SK-N-SH treated with all-trans-retinoic acid at 6 μM for 48 hours (cell line): ENCODE measurements around the gene KCNH2.
A peak's percentile ranks its signal among the peaks of the same experiment; 100 is the strongest.

Experiments used
- ATAC-seq: fragments of 200-7000 bp; cut with Tn5 transposase; 3 replicates; pipeline ENCODE4 v1.9.1; 2020; ENCODE audit warnings: mild to moderate bottlenecking, moderate library complexity
- ARNTL ChIP-seq: fragments of 450-650 bp; formaldehyde crosslinking; IDR thresholded peaks from 2 replicates; pipeline ENCODE4 v1.5.0; 2020; ENCODE audit warnings: low read depth, mild to moderate bottlenecking, moderate library complexity, borderline replicate concordance
- BACH2 ChIP-seq: fragments of 250-450 bp; sonication (Bioruptor Pico); IDR thresholded peaks from 2 replicates; pipeline ENCODE4 v1.9.0; 2021; ENCODE audit warnings: mild to moderate bottlenecking, borderline replicate concordance
- CREB5 ChIP-seq: fragments of 250-450 bp; sonication (Bioruptor Pico); IDR thresholded peaks from 2 replicates; pipeline ENCODE4 v1.5.1; 2020; ENCODE audit warnings: low read depth, mild to moderate bottlenecking, moderate library complexity
- CSRNP3 ChIP-seq: fragments of 250-450 bp; sonication (Bioruptor Pico); IDR thresholded peaks from 2 replicates; pipeline ENCODE4 v1.5.1; 2021; ENCODE audit warnings: mild to moderate bottlenecking, moderate library complexity
- PATZ1 ChIP-seq: fragments of 250-450 bp; sonication (Bioruptor Pico); IDR thresholded peaks from 2 replicates; pipeline ENCODE4 v1.8.0; 2020; ENCODE audit warnings: mild to moderate bottlenecking, moderate library complexity, borderline replicate concordance
- POU6F1 ChIP-seq: fragments of 250-450 bp; sonication (Bioruptor Pico); IDR thresholded peaks from 2 replicates; pipeline ENCODE4 v1.8.0; 2021; ENCODE audit warnings: low read depth, mild to moderate bottlenecking, moderate library complexity, borderline replicate concordance
- SNAI2 ChIP-seq: fragments of 250-450 bp; sonication (Bioruptor Pico); IDR thresholded peaks from 2 replicates; pipeline ENCODE4 v1.5.0; 2020; ENCODE audit warnings: mild to moderate bottlenecking, moderate library complexity
- TCF4 ChIP-seq: fragments of 250-450 bp; sonication (Bioruptor Pico); IDR thresholded peaks from 2 replicates; pipeline ENCODE4 v1.8.0; 2021; ENCODE audit warnings: mild to moderate bottlenecking, moderate library complexity, borderline replicate concordance
- TOX ChIP-seq: fragments of 250-450 bp; sonication (Bioruptor Pico); IDR thresholded peaks from 2 replicates; pipeline ENCODE4 v1.8.0; 2021; ENCODE audit warnings: mild to moderate bottlenecking, moderate library complexity, borderline replicate concordance
- TSHZ2 ChIP-seq: fragments of 250-450 bp; sonication (Bioruptor Pico); IDR thresholded peaks from 2 replicates; pipeline ENCODE4 v1.5.0; 2020; ENCODE audit warnings: mild to moderate bottlenecking, moderate library complexity
- ZC3H10 ChIP-seq: fragments of 250-450 bp; sonication (Bioruptor Pico); IDR thresholded peaks from 2 replicates; pipeline ENCODE4 v1.5.1; 2021; ENCODE audit warnings: mild to moderate bottlenecking, moderate library complexity
- ZFP3 ChIP-seq: fragments of 250-450 bp; sonication (Bioruptor Pico); IDR thresholded peaks from 2 replicates; pipeline ENCODE4 v1.5.0; 2020; ENCODE audit warnings: mild to moderate bottlenecking, moderate library complexity
- ZNF565 ChIP-seq: fragments of 450-650 bp; formaldehyde crosslinking; conservative IDR thresholded peaks from 2 replicates; pipeline ENCODE4 v1.5.0; 2020; ENCODE audit warnings: low read depth, mild to moderate bottlenecking, moderate library complexity
- ZNF70 ChIP-seq: fragments of 450-650 bp; formaldehyde crosslinking; IDR thresholded peaks from 2 replicates; pipeline ENCODE4 v1.5.0; 2020; ENCODE audit warnings: mild to moderate bottlenecking, moderate library complexity

The KCNH2 gene

GRCh38 chr7:150935149-150935548 lies 43.0 kb downstream of the KCNH2 start:
- no peak for ATAC-seq
- TF ChIP-seq PATZ1 (CRISPR knock-in tag) (no peak), CSRNP3 (CRISPR knock-in tag) (no peak), CREB5 (CRISPR knock-in tag) (no peak), POU6F1 (CRISPR knock-in tag) (no peak), ZNF70 (no peak), BACH2 (CRISPR knock-in tag) (no peak), ZC3H10 (CRISPR knock-in tag) (no peak)
- TF ChIP-seq, all 23 proteins: peak for 0

- peak; percentile 38; the same call in 2 of the 3 replicates for ATAC-seq
These were observed 43.9 kb downstream of the KCNH2 start for GRCh38 chr7:150934045-150934766.

More at GRCh38 chr7:150934045-150934766, 43.9 kb downstream of the KCNH2 start:
- no peak for TF ChIP-seq ZC3H10 (CRISPR knock-in tag)
- no peak for TF ChIP-seq TCF4
- no peak for TF ChIP-seq ZFP3 (CRISPR knock-in tag)
- no peak for TF ChIP-seq ZNF565
- no peak for TF ChIP-seq ARNTL (CRISPR knock-in tag)
- TF ChIP-seq ZNF70: no peak
- TF ChIP-seq TOX (CRISPR knock-in tag): no peak
- no peak for TF ChIP-seq POU6F1 (CRISPR knock-in tag)
- no peak for TF ChIP-seq CREB5 (CRISPR knock-in tag)
- TF ChIP-seq SNAI2 (CRISPR knock-in tag): no peak
- no peak for TF ChIP-seq TSHZ2 (CRISPR knock-in tag)
